ENCODE data around the gene ENOX2.

DNA sequence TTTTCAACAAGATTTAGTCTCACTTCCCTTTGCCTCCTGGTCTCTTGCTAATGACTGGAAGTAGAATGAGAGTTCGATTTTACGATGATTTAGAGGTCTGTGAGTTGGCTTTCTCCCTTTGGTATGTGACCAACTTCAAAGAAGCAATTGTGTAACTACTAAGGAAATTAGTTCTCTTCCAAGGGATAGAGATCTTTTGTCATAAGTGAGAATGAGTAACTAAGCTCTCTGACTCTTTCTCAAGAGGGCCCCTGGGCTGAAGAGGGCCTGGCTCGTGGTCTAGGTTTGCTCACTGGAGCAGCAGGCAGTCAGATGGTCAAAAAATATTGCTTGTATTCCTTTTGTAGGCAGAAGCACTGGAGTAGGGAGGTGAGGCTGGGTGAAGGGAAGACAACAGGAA lies 176.3 kb downstream of the ENOX2 start:
- TF ChIP-seq POLR2AphosphoS5 (IDR thresholded peaks at IDR 0.05) (no peak), POLR2A (IDR thresholded peaks at IDR 0.05) (no peak)
- TF ChIP-seq, protein P1, sequence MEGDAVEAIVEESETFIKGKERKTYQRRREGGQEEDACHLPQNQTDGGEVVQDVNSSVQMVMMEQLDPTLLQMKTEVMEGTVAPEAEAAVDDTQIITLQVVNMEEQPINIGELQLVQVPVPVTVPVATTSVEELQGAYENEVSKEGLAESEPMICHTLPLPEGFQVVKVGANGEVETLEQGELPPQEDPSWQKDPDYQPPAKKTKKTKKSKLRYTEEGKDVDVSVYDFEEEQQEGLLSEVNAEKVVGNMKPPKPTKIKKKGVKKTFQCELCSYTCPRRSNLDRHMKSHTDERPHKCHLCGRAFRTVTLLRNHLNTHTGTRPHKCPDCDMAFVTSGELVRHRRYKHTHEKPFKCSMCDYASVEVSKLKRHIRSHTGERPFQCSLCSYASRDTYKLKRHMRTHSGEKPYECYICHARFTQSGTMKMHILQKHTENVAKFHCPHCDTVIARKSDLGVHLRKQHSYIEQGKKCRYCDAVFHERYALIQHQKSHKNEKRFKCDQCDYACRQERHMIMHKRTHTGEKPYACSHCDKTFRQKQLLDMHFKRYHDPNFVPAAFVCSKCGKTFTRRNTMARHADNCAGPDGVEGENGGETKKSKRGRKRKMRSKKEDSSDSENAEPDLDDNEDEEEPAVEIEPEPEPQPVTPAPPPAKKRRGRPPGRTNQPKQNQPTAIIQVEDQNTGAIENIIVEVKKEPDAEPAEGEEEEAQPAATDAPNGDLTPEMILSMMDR (IDR thresholded peaks at IDR 0.05): no peak
